OCI-LY7 (cell line): ENCODE results near the gene GMNN. TPM values are rescaled to one million over a fixed set of nuclear protein-coding genes. Genes with fewer than 3 reads are reported as not detected.
"Not testable (repeated sequence)": the region's sequence is repeated elsewhere in the genome, so short reads cannot be mapped to it uniquely, and the experiment has no call there.

Source experiments
- BruUV-seq: library from RNA; stranded (reverse); fragments of 400-500 nt; replicated peaks from 2 replicates; lab custom pipeline; 2021; lab: Mats Ljungman, UMichigan
- CTCF ChIA-PET: fragments of 300-600 bp; sonication (Branson Sonifier 250); formaldehyde crosslinking; loops from one replicate; lab custom pipeline; 2022; ENCODE audit warnings: antibody characterized with exemption; ENCODE audit not compliant: unreplicated experiment; lab: Charles Lee
- POLR2A ChIA-PET: fragments of 300-600 bp; sonication (Branson Sonifier 250); formaldehyde crosslinking; loops from one replicate; lab custom pipeline; 2022; ENCODE audit warnings: antibody characterized with exemption; lab: Charles Lee
- DNase-seq: peaks from one replicate; pipeline ENCODE4 v3.0.0-alpha.2; 2015; ENCODE audit warnings: low spot score
- H2AFZ ChIP-seq: fragments of 200-600 bp; sonication (generic), shearing (Covaris generic); 2 replicates; pipeline ENCODE4 v1.6.1; 2014; ENCODE audit warnings: mild to moderate bottlenecking, antibody characterized with exemption, low read length, moderate library complexity
- H3K27ac ChIP-seq: fragments of 200-600 bp; sonication (generic); 2 replicates; pipeline ENCODE4 v1.5.1; 2014; ENCODE audit warnings: mixed run types, low read depth, mild to moderate bottlenecking, moderate library complexity, low read length, inconsistent platforms; ENCODE audit not compliant: poor library complexity, severe bottlenecking
- H3K36me3 ChIP-seq: fragments of 200-600 bp; sonication (generic); 2 replicates; pipeline ENCODE4 v1.6.1; 2014; ENCODE audit warnings: mild to moderate bottlenecking, antibody characterized with exemption, low read length, moderate library complexity, mixed read lengths; ENCODE audit not compliant: insufficient read depth
- H3K4me1 ChIP-seq: fragments of 200-600 bp; sonication (generic); 2 replicates; pipeline ENCODE4 v1.5.1; 2014; ENCODE audit warnings: mild to moderate bottlenecking, low read length; ENCODE audit not compliant: insufficient read depth, poor library complexity, severe bottlenecking
- H3K4me2 ChIP-seq: fragments of 200-600 bp; sonication (generic); 2 replicates; pipeline ENCODE4 v1.6.1; 2014; ENCODE audit warnings: mild to moderate bottlenecking, low read length
- H3K4me3 ChIP-seq: fragments of 200-600 bp; sonication (generic); 2 replicates; pipeline ENCODE4 v1.5.1; 2014; ENCODE audit warnings: mild to moderate bottlenecking, low read depth, low read length; ENCODE audit not compliant: poor library complexity, severe bottlenecking
- H3K79me2 ChIP-seq: fragments of 200-600 bp; sonication (generic); 2 replicates; pipeline ENCODE4 v1.6.1; 2016; ENCODE audit warnings: low read depth, mild to moderate bottlenecking, low read length, moderate library complexity, mixed read lengths; ENCODE audit not compliant: insufficient read depth
- H3K9me2 ChIP-seq: fragments of 200-600 bp; sonication (generic); 2 replicates; pipeline ENCODE4 v1.6.1; 2016; ENCODE audit warnings: mild to moderate bottlenecking, low read length, mixed read lengths; ENCODE audit not compliant: insufficient read depth
- H3K9me3 ChIP-seq: fragments of 200-600 bp; sonication (generic); 2 replicates; pipeline ENCODE4 v1.6.1; 2014; ENCODE audit warnings: mild to moderate bottlenecking, mixed run types, low read length, mixed read lengths
- H4K20me1 ChIP-seq: fragments of 200-600 bp; sonication (generic); 2 replicates; pipeline ENCODE4 v1.6.1; 2014; ENCODE audit warnings: mild to moderate bottlenecking, antibody characterized with exemption, low read length, moderate library complexity, mixed read lengths; ENCODE audit not compliant: insufficient read depth
- EZH2phosphoT487 ChIP-seq: fragments of 200-600 bp; sonication (generic); IDR thresholded peaks from 2 replicates; pipeline ENCODE4 v1.6.1; 2018; ENCODE audit warnings: low read depth, borderline replicate concordance, mild to moderate bottlenecking, mixed run types, antibody characterized with exemption, low read length, moderate library complexity, mixed read lengths
- intact Hi-C: fragments of 100-400 bp; cut with micrococcal nuclease; formaldehyde crosslinking; loops from one replicate; pipeline ENCODE4 v1.10.0; 2022; ENCODE audit not compliant: unreplicated experiment
- total RNA-seq, 2 experiments: library from RNA; depleted of rRNA in 1 of 2; stranded (reverse); fragments of >200 nt in 1 of 2; shearing (Covaris generic) in 1 of 2; gene quantifications; 2 replicates each; pipeline ENCODE4 v1.2.3, GENCODE V29; 2014 to 2022
- TF ChIP-seq, protein P1 (sequence below): fragments of 200-600 bp; sonication (generic); conservative IDR thresholded peaks from 2 replicates; pipeline ENCODE4 v1.5.1; 2014; ENCODE audit warnings: mild to moderate bottlenecking, antibody characterized with exemption, low read length, moderate library complexity, mixed read lengths

The GMNN gene
- total RNA-seq, 2 experiments from 2014 or later = 101 to 120 TPM

DNA sequence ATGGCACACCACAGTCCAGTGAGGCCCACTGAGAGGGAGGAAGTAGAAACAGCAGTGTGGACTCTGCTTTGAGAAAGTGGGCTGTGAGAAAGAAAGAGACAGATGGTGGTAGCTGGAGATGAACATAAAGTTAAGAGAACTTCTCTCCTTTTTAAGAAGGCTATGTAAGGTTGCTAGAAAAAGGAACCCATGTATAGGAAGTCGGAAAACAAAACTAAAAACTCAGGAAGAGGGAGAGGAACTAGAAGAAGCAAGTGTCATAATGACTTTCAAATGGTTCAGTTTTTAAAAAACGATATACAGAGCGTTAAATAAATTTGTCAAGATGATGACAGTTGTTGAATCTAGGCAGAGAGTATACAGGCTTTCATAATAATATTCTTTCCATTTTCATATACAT is 25.4 kb upstream of the GMNN start:
- H3K27ac ChIP-seq = no peak overlapping the region
- H3K4me3 ChIP-seq = no peak overlapping the region
- no peak overlapping the region for H3K4me2 ChIP-seq
- no peaks in the 10 kb centered on the region for H3K9me2 ChIP-seq
- no peaks in the 10 kb centered on the region for H3K36me3 ChIP-seq
- intact Hi-C loops = no loop called here
- no peak for DNase-seq
- H3K4me1 ChIP-seq = peaks cover 6% of the 10 kb centered on the region
- H3K9me3 ChIP-seq = peaks cover 7% of the 10 kb centered on the region; the same call in 1 of the 2 replicates
- CTCF ChIA-PET = no interaction called here
- POLR2A ChIA-PET = no interaction called here
- H4K20me1 ChIP-seq = no peaks in the 10 kb centered on the region
- H2AFZ ChIP-seq = no peak overlapping the region
- H3K79me2 ChIP-seq = no peaks in the 10 kb centered on the region
- no TSS peak for BruUV-seq
- no peak for TF ChIP-seq EZH2phosphoT487
- TF ChIP-seq, protein P1, sequence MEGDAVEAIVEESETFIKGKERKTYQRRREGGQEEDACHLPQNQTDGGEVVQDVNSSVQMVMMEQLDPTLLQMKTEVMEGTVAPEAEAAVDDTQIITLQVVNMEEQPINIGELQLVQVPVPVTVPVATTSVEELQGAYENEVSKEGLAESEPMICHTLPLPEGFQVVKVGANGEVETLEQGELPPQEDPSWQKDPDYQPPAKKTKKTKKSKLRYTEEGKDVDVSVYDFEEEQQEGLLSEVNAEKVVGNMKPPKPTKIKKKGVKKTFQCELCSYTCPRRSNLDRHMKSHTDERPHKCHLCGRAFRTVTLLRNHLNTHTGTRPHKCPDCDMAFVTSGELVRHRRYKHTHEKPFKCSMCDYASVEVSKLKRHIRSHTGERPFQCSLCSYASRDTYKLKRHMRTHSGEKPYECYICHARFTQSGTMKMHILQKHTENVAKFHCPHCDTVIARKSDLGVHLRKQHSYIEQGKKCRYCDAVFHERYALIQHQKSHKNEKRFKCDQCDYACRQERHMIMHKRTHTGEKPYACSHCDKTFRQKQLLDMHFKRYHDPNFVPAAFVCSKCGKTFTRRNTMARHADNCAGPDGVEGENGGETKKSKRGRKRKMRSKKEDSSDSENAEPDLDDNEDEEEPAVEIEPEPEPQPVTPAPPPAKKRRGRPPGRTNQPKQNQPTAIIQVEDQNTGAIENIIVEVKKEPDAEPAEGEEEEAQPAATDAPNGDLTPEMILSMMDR = no peak

DNA sequence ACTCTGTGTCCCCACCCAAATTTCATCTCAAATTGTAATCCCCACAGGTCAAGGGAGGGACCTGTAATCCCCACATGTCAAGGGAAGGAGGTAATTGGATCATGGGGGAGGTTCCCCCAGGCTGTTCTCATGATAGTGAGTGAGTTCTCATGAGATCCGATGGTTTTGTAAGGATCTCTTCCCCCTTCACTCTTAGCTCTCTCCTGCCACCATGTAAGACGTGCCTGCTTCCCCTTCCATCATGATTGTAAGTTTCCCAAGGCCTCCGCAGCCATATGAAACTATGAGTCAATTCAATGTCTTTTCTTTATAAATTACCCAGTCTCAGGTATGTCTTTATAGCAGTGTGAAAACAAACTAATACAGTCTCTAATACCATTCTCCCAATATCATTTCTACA is 23.9 kb upstream of the GMNN start:
- H3K9me2 ChIP-seq, H2AFZ ChIP-seq, H3K4me1 ChIP-seq, H3K79me2 ChIP-seq, H3K4me3 ChIP-seq, DNase-seq, CTCF ChIA-PET, H3K4me2 ChIP-seq, H3K36me3 ChIP-seq, H3K27ac ChIP-seq, BruUV-seq, intact Hi-C loops, H4K20me1 ChIP-seq: not testable (repeated sequence)
- peaks cover 19% of the 10 kb centered on the region; the same call in 1 of the 2 replicates for H3K9me3 ChIP-seq
- POLR2A ChIA-PET = interaction anchor here (0.6 kb wide), 1 partner anchor 19 kb away, joined by 5 read pairs; no protein-coding TSS in a partner anchor

DNA sequence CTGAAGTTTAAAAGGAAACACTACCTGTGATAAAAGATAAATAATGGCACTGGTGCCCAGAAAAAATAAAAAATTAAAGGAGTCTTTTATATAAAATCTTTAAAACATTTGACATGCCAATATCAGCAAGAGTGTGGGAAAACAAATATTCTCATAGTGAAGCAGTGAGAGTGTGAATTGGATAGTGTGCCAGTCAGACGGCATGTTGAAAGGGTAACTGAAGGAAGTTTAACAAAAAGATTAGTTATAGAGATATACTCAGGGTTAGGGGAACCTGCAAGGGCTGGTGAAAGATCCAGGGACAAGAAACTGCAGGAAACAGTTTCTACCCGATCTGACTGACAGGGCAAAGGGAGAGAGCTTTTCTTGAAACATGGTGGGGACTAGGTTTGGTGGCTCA is 22.2 kb upstream of the GMNN start:
- Histone ChIP-seq H4K20me1 (no peaks in the 10 kb centered on the region), H2AFZ (no peak overlapping the region), H3K4me1 (no peaks in the 10 kb centered on the region), H3K4me2 (no peak overlapping the region), H3K27ac (no peak overlapping the region), H3K79me2 (no peaks in the 10 kb centered on the region), H3K36me3 (no peaks in the 10 kb centered on the region), H3K4me3 (no peak overlapping the region), H3K9me2 (no peaks in the 10 kb centered on the region), H3K9me3 (peaks cover 19% of the 10 kb centered on the region; the same call in 1 of the 2 replicates)
- no TSS peak for BruUV-seq
- POLR2A ChIA-PET = interaction anchor here (0.7 kb wide), 1 partner anchor 48 kb away, joined by 5 read pairs; no protein-coding TSS in a partner anchor
- DNase-seq = no peak
- CTCF ChIA-PET = interaction anchor here (1.2 kb wide), 1 partner anchor 7 kb away, joined by 3 read pairs; no protein-coding TSS in a partner anchor
- intact Hi-C loops = no loop called here
- TF ChIP-seq EZH2phosphoT487 = no peak
- TF ChIP-seq, protein P1 = no peak
